Measurements from ENCODE around the gene TRIP10. TPM values are rescaled to one million over a fixed set of nuclear protein-coding genes. Genes with fewer than 3 reads are reported as not detected.

Gene TRIP10
- total and polyA plus RNA-seq, 2 of the 13 experiments (the other 11 are each of a cell fraction or from before 2014, with no cell fraction given) = 32.5 to 33.2 TPM

GRCh38 chr19:6737873-6738786, 1.4 kb upstream of the TRIP10 start (continued):
- TF ChIP-seq DZIP1 (CRISPR knock-in tag; IDR thresholded peaks at IDR 0.05) (no peak), KMT2B (CRISPR knock-in tag; IDR thresholded peaks at IDR 0.05) (no peak), ZNF598 (CRISPR knock-in tag; IDR thresholded peaks at IDR 0.05; ENCODE audit: borderline replicate concordance) (0 out of 2 replicates have a peak, but pooled peaks have one; percentile 13), NR2F2 (IDR thresholded peaks at IDR 0.05; ENCODE audit: borderline replicate concordance, low read depth) (peak; percentile 88), MED13 (CRISPR knock-in tag; IDR thresholded peaks at IDR 0.05) (no peak), ZNF251 (CRISPR knock-in tag; IDR thresholded peaks at IDR 0.05) (no peak), POLR2AphosphoS5 (IDR thresholded peaks at IDR 0.05; ENCODE audit: low read depth, low read length) (no peak; the same call in 1 of the 2 replicates), ZNF335 (CRISPR knock-in tag; IDR thresholded peaks at IDR 0.05) (no peak; the same call in none of the 2 replicates), ZNF710 (CRISPR knock-in tag; IDR thresholded peaks at IDR 0.05; ENCODE audit: borderline replicate concordance) (no peak), ZBTB26 (CRISPR knock-in tag; IDR thresholded peaks at IDR 0.05; ENCODE audit: borderline replicate concordance) (peak; percentile 45; the same call in 1 of the 2 replicates), GRHL1 (CRISPR knock-in tag; conservative IDR thresholded peaks at IDR 0.05) (no peak), HIC2 (CRISPR knock-in tag; IDR thresholded peaks at IDR 0.05; ENCODE audit: low read depth) (no peak), PRDM15 (CRISPR knock-in tag; IDR thresholded peaks at IDR 0.05) (peak; percentile 57; the same call in 1 of the 2 replicates)

Data from HepG2 (cell line).